Measurements from ENCODE around the gene KRT79.

DNA sequence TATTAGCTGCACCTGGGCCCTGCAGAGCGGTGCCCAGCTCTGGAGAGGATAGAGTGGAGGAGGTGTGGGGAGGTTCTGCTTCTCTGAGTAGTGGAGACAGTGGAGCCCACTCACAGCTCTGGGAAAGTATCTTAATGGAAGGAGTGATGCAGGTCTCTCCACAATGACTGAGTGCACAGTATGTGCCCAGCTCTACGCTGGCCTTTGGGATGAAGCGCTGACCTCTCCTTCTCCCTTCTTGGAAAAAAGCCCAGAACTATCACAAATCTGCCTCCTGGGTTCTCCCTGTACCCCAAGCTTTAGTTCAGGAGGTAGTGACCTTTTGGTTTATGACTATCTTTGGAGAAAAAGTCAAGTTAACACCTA, 37.7 kb downstream of the KRT79 start:
- TF ChIP-seq GABPA (IDR thresholded peaks at IDR 0.05; ENCODE audit: borderline replicate concordance, insufficient read depth, low read length) (no peak), POLR2A (IDR thresholded peaks at IDR 0.05; ENCODE audit: control extremely low read depth in 1 of 2, low read depth in 2 of 2, low read length in 2 of 2) (no peak), SIN3A (conservative IDR thresholded peaks at IDR 0.05 in 1 of 2, IDR thresholded peaks at IDR 0.05 in 1 of 2; ENCODE audit: low read depth in 1 of 2, low read length in 2 of 2) (no peak), TAF1 (IDR thresholded peaks at IDR 0.05; ENCODE audit: low read depth, low read length) (no peak), ZNF274 (IDR thresholded peaks at IDR 0.05; ENCODE audit: borderline replicate concordance, extremely low read depth, low read length) (no peak)
- TF ChIP-seq, protein P1, sequence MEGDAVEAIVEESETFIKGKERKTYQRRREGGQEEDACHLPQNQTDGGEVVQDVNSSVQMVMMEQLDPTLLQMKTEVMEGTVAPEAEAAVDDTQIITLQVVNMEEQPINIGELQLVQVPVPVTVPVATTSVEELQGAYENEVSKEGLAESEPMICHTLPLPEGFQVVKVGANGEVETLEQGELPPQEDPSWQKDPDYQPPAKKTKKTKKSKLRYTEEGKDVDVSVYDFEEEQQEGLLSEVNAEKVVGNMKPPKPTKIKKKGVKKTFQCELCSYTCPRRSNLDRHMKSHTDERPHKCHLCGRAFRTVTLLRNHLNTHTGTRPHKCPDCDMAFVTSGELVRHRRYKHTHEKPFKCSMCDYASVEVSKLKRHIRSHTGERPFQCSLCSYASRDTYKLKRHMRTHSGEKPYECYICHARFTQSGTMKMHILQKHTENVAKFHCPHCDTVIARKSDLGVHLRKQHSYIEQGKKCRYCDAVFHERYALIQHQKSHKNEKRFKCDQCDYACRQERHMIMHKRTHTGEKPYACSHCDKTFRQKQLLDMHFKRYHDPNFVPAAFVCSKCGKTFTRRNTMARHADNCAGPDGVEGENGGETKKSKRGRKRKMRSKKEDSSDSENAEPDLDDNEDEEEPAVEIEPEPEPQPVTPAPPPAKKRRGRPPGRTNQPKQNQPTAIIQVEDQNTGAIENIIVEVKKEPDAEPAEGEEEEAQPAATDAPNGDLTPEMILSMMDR (IDR thresholded peaks at IDR 0.05; ENCODE audit: control extremely low read depth in 1 of 3, insufficient read depth in 1 of 3, low read depth in 1 of 3, low read length in 3 of 3) = no peak

Measured in H1 (cell line).